ENCODE data around the gene DAW1.

DAW1 gene

GRCh38 chr2:227862227-227862740 is 9.1 kb upstream of the DAW1 start:
- Histone ChIP-seq H3K9me3 (ENCODE audit: control insufficient read depth in 2 of 2, low read length in 2 of 2) (no peaks in the 10 kb centered on the region), H3K27me3 (ENCODE audit: control insufficient read depth in 1 of 2, insufficient read depth in 2 of 2, low read length in 2 of 2) (no peaks in the 10 kb centered on the region), H3K4me3 (ENCODE audit: low read length in 2 of 2) (no peak overlapping the region), H3K4me1 (ENCODE audit: control insufficient read depth, insufficient read depth, low read length) (no peaks in the 10 kb centered on the region), H3K36me3 (ENCODE audit: control insufficient read depth in 2 of 2, insufficient read depth in 2 of 2, low read length in 2 of 2) (no peaks in the 10 kb centered on the region), H3K27ac (ENCODE audit: low read length) (no peak overlapping the region), H3K9ac (ENCODE audit: low read length in 2 of 2) (no peak overlapping the region)

- Histone ChIP-seq H3K36me3 (ENCODE audit: control insufficient read depth in 2 of 2, insufficient read depth in 2 of 2, low read length in 2 of 2) (no peaks in the 10 kb centered on the region), H3K27ac (ENCODE audit: low read length) (no peak overlapping the region), H3K4me1 (ENCODE audit: control insufficient read depth, insufficient read depth, low read length) (no peaks in the 10 kb centered on the region), H3K27me3 (ENCODE audit: control insufficient read depth in 1 of 2, insufficient read depth in 2 of 2, low read length in 2 of 2) (no peaks in the 10 kb centered on the region), H3K9ac (ENCODE audit: low read length in 2 of 2) (no peak overlapping the region), H3K9me3 (ENCODE audit: control insufficient read depth in 2 of 2, low read length in 2 of 2) (no peaks in the 10 kb centered on the region), H3K4me3 (ENCODE audit: low read length in 2 of 2) (no peak overlapping the region)
These were observed 8.5 kb upstream of the DAW1 start for GRCh38 chr2:227862741-227863588.

GRCh38 chr2:227864161-227864756 is 7.2 kb upstream of the DAW1 start:
- Histone ChIP-seq H3K4me1 (ENCODE audit: control insufficient read depth, insufficient read depth, low read length) (no peaks in the 10 kb centered on the region), H3K4me3 (ENCODE audit: low read length in 2 of 2) (no peak overlapping the region), H3K36me3 (ENCODE audit: control insufficient read depth in 2 of 2, insufficient read depth in 2 of 2, low read length in 2 of 2) (no peaks in the 10 kb centered on the region), H3K27ac (ENCODE audit: low read length) (no peak overlapping the region), H3K9ac (ENCODE audit: low read length in 2 of 2) (no peak overlapping the region), H3K9me3 (ENCODE audit: control insufficient read depth in 2 of 2, low read length in 2 of 2) (no peaks in the 10 kb centered on the region), H3K27me3 (ENCODE audit: control insufficient read depth in 1 of 2, insufficient read depth in 2 of 2, low read length in 2 of 2) (no peaks in the 10 kb centered on the region)

GRCh38 chr2:227865291-227865690 is 6.1 kb upstream of the DAW1 start:
- H3K4me3 ChIP-seq (ENCODE audit: low read length in 2 of 2) = no peak overlapping the region
- no peak overlapping the region for H3K27ac ChIP-seq (ENCODE audit: low read length)
- H3K27me3 ChIP-seq (ENCODE audit: control insufficient read depth in 1 of 2, insufficient read depth in 2 of 2, low read length in 2 of 2) = no peaks in the 10 kb centered on the region
- H3K9me3 ChIP-seq (ENCODE audit: control insufficient read depth in 2 of 2, low read length in 2 of 2) = no peaks in the 10 kb centered on the region
- no peak overlapping the region for H3K9ac ChIP-seq (ENCODE audit: low read length in 2 of 2)
- H3K36me3 ChIP-seq (ENCODE audit: control insufficient read depth in 2 of 2, insufficient read depth in 2 of 2, low read length in 2 of 2) = no peaks in the 10 kb centered on the region
- H3K4me1 ChIP-seq (ENCODE audit: control insufficient read depth, insufficient read depth, low read length) = no peaks in the 10 kb centered on the region

- H3K9ac ChIP-seq (ENCODE audit: low read length in 2 of 2) = no peak overlapping the region
- H3K27me3 ChIP-seq (ENCODE audit: control insufficient read depth in 1 of 2, insufficient read depth in 2 of 2, low read length in 2 of 2) = peaks cover 2% of the 10 kb centered on the region in 2 donors
- H3K27ac ChIP-seq (ENCODE audit: low read length) = no peak overlapping the region
- H3K9me3 ChIP-seq (ENCODE audit: control insufficient read depth in 2 of 2, low read length in 2 of 2) = no peaks in the 10 kb centered on the region
- H3K36me3 ChIP-seq (ENCODE audit: control insufficient read depth in 2 of 2, insufficient read depth in 2 of 2, low read length in 2 of 2) = no peaks in the 10 kb centered on the region
- H3K4me3 ChIP-seq (ENCODE audit: low read length in 2 of 2) = no peak overlapping the region
- H3K4me1 ChIP-seq (ENCODE audit: control insufficient read depth, insufficient read depth, low read length) = no peaks in the 10 kb centered on the region
These were observed 4.0 kb upstream of the DAW1 start for GRCh38 chr2:227867386-227867785.

- Histone ChIP-seq H3K4me3 (ENCODE audit: low read length in 2 of 2) (peak overlapping the region in 1 of 2 donors; percentile 55), H3K27me3 (ENCODE audit: control insufficient read depth in 1 of 2, insufficient read depth in 2 of 2, low read length in 2 of 2) (peaks cover 2 to 5% of the 10 kb centered on the region in 2 donors), H3K36me3 (ENCODE audit: control insufficient read depth in 2 of 2, insufficient read depth in 2 of 2, low read length in 2 of 2) (no peaks in the 10 kb centered on the region), H3K4me1 (ENCODE audit: control insufficient read depth, insufficient read depth, low read length) (no peaks in the 10 kb centered on the region), H3K27ac (ENCODE audit: low read length) (no peak overlapping the region), H3K9ac (ENCODE audit: low read length in 2 of 2) (no peak overlapping the region), H3K9me3 (ENCODE audit: control insufficient read depth in 2 of 2, low read length in 2 of 2) (no peaks in the 10 kb centered on the region)
These were observed 589 bp upstream of the DAW1 start for GRCh38 chr2:227870710-227871374.

GRCh38 chr2:227872676-227873075 is 1.2 kb downstream of the DAW1 start:
- Histone ChIP-seq H3K27ac (ENCODE audit: low read length) (no peak overlapping the region), H3K9me3 (ENCODE audit: control insufficient read depth in 2 of 2, low read length in 2 of 2) (no peaks in the 10 kb centered on the region), H3K4me3 (ENCODE audit: low read length in 2 of 2) (no peak overlapping the region), H3K4me1 (ENCODE audit: control insufficient read depth, insufficient read depth, low read length) (no peaks in the 10 kb centered on the region), H3K36me3 (ENCODE audit: control insufficient read depth in 2 of 2, insufficient read depth in 2 of 2, low read length in 2 of 2) (no peaks in the 10 kb centered on the region), H3K9ac (ENCODE audit: low read length in 2 of 2) (no peak overlapping the region), H3K27me3 (ENCODE audit: control insufficient read depth in 1 of 2, insufficient read depth in 2 of 2, low read length in 2 of 2) (peaks cover 2 to 5% of the 10 kb centered on the region in 2 donors)

GRCh38 chr2:227876300-227876801 is 4.9 kb downstream of the DAW1 start:
- Histone ChIP-seq H3K27me3 (ENCODE audit: control insufficient read depth in 1 of 2, insufficient read depth in 2 of 2, low read length in 2 of 2) (peaks cover 2 to 4% of the 10 kb centered on the region in 2 donors), H3K9me3 (ENCODE audit: control insufficient read depth in 2 of 2, low read length in 2 of 2) (no peaks in the 10 kb centered on the region), H3K36me3 (ENCODE audit: control insufficient read depth in 2 of 2, insufficient read depth in 2 of 2, low read length in 2 of 2) (no peaks in the 10 kb centered on the region), H3K4me3 (ENCODE audit: low read length in 2 of 2) (no peak overlapping the region), H3K27ac (ENCODE audit: low read length) (no peak overlapping the region), H3K9ac (ENCODE audit: low read length in 2 of 2) (no peak overlapping the region), H3K4me1 (ENCODE audit: control insufficient read depth, insufficient read depth, low read length) (no peaks in the 10 kb centered on the region)

- H3K9ac ChIP-seq (ENCODE audit: low read length in 2 of 2) = no peak overlapping the region
- H3K27ac ChIP-seq (ENCODE audit: low read length) = no peak overlapping the region
- H3K4me1 ChIP-seq (ENCODE audit: control insufficient read depth, insufficient read depth, low read length) = no peaks in the 10 kb centered on the region
- no peak overlapping the region for H3K4me3 ChIP-seq (ENCODE audit: low read length in 2 of 2)
- H3K27me3 ChIP-seq (ENCODE audit: control insufficient read depth in 1 of 2, insufficient read depth in 2 of 2, low read length in 2 of 2) = peaks cover 0 to 4% of the 10 kb centered on the region in 2 donors
- no peaks in the 10 kb centered on the region for H3K36me3 ChIP-seq (ENCODE audit: control insufficient read depth in 2 of 2, insufficient read depth in 2 of 2, low read length in 2 of 2)
- H3K9me3 ChIP-seq (ENCODE audit: control insufficient read depth in 2 of 2, low read length in 2 of 2) = no peaks in the 10 kb centered on the region
These were observed 6.2 kb downstream of the DAW1 start for GRCh38 chr2:227877421-227878310.

GRCh38 chr2:227880460-227880859 is 9.0 kb downstream of the DAW1 start:
- Histone ChIP-seq H3K36me3 (ENCODE audit: control insufficient read depth in 2 of 2, insufficient read depth in 2 of 2, low read length in 2 of 2) (no peaks in the 10 kb centered on the region), H3K27me3 (ENCODE audit: control insufficient read depth in 1 of 2, insufficient read depth in 2 of 2, low read length in 2 of 2) (no peaks in the 10 kb centered on the region), H3K4me1 (ENCODE audit: control insufficient read depth, insufficient read depth, low read length) (no peaks in the 10 kb centered on the region), H3K9me3 (ENCODE audit: control insufficient read depth in 2 of 2, low read length in 2 of 2) (no peaks in the 10 kb centered on the region), H3K4me3 (ENCODE audit: low read length in 2 of 2) (no peak overlapping the region), H3K27ac (ENCODE audit: low read length) (no peak overlapping the region), H3K9ac (ENCODE audit: low read length in 2 of 2) (no peak overlapping the region)

All from stomach smooth muscle (tissue), 2 donors.